CD8-positive, alpha-beta memory T cell (primary cell): ENCODE results near the gene AAR2. TPM values are rescaled to one million over a fixed set of nuclear protein-coding genes. Genes with fewer than 3 reads are reported as not detected.
A peak's percentile ranks its signal among the peaks of the same experiment; 100 is the strongest.

Experiments used
- CTCF ChIA-PET: fragments of 350-600 bp; sonication (Branson Sonifier 250); formaldehyde crosslinking; loops from one replicate; lab custom pipeline; 2021; ENCODE audit warnings: antibody characterized with exemption; lab: Charles Lee
- POLR2A ChIA-PET: fragments of 350-600 bp; sonication (Branson Sonifier 250); formaldehyde crosslinking; loops from one replicate; lab custom pipeline; 2021; ENCODE audit warnings: antibody characterized with exemption; lab: Charles Lee
- DNase-seq, 5 donors: peaks; one replicate each; pipeline versions ENCODE4 v3.0.0 to v3.0.0-alpha.2; 2020 to 2022; ENCODE audit warnings: mixed read lengths in 1 of 5
- H3K27ac ChIP-seq: one replicate; pipeline ENCODE4 v1.7.0; 2013; ENCODE audit warnings: low read depth, mild to moderate bottlenecking, low read length, moderate library complexity
- H3K27me3 ChIP-seq: 2 replicates; pipeline ENCODE4 v1.7.0; 2013; ENCODE audit warnings: low read length, mild to moderate bottlenecking; ENCODE audit not compliant: insufficient read depth, poor library complexity, severe bottlenecking
- H3K36me3 ChIP-seq: 2 replicates; pipeline ENCODE4 v1.7.0; 2013; ENCODE audit warnings: mild to moderate bottlenecking, low read length, moderate library complexity; ENCODE audit not compliant: insufficient read depth
- H3K4me1 ChIP-seq: 2 replicates; pipeline ENCODE4 v1.7.0; 2013; ENCODE audit warnings: mild to moderate bottlenecking, low read length, moderate library complexity; ENCODE audit not compliant: insufficient read depth
- H3K4me3 ChIP-seq: 2 replicates; pipeline ENCODE4 v1.7.0; 2013; ENCODE audit warnings: mild to moderate bottlenecking, low read length
- H3K9me3 ChIP-seq: 2 replicates; pipeline ENCODE4 v1.7.0; 2013; ENCODE audit warnings: mild to moderate bottlenecking, low read length
- H3K27ac Mint-ChIP-seq, 8 donors: one replicate each; pipeline ENCODE4 v1.8.0; 2020 to 2021; ENCODE audit warnings: mixed read lengths in 8 of 8, mild to moderate bottlenecking in 6 of 8, inconsistent platforms in 3 of 8, moderate library complexity in 3 of 8
- H3K27me3 Mint-ChIP-seq, 2 donors: one replicate each; pipeline ENCODE4 v1.8.0; 2020 to 2021; ENCODE audit warnings: mixed read lengths in 2 of 2, mild to moderate bottlenecking in 1 of 2, moderate library complexity in 1 of 2
- H3K36me3 Mint-ChIP-seq, 3 donors: one replicate each; pipeline ENCODE4 v1.8.0; 2020 to 2021; ENCODE audit warnings: mixed read lengths in 3 of 3, inconsistent platforms in 1 of 3, mild to moderate bottlenecking in 1 of 3
- H3K4me1 Mint-ChIP-seq, 3 donors: one replicate each; pipeline ENCODE4 v1.8.0; 2020 to 2021; ENCODE audit warnings: mixed read lengths in 3 of 3, inconsistent platforms in 1 of 3, mild to moderate bottlenecking in 1 of 3
- H3K4me3 Mint-ChIP-seq, 7 donors: one replicate each; pipeline ENCODE4 v1.8.0; 2020 to 2021; ENCODE audit warnings: mixed read lengths in 7 of 7, mild to moderate bottlenecking in 6 of 7, moderate library complexity in 4 of 7, inconsistent platforms in 2 of 7
- H3K9me3 Mint-ChIP-seq, 5 donors: one replicate each; pipeline ENCODE4 v1.8.0; 2020 to 2022; ENCODE audit warnings: mixed read lengths in 5 of 5, mild to moderate bottlenecking in 3 of 5, moderate library complexity in 2 of 5, inconsistent platforms in 1 of 5
- polyA plus RNA-seq: library from polyadenylated mRNA; unstranded; fragments of 300-500 nt; fragmentation: Illumina TruSeq; gene quantifications from one replicate; pipeline ENCODE4 v1.2.3, GENCODE V29; 2021
- total RNA-seq, 2 experiments: library from RNA; stranded (reverse); gene quantifications; one replicate each; pipeline ENCODE4 v1.2.3, GENCODE V29; 2021

The AAR2 gene
- total and polyA plus RNA-seq, 3 experiments from 2014 or later, result 32.1 to 38.2 (median 32.7) TPM

GRCh38 chr20:36213362-36213761 is 22.9 kb upstream of the AAR2 start:
- no peaks in the 10 kb centered on the region for H3K36me3 ChIP-seq
- H3K27me3 Mint-ChIP-seq, result peaks cover 5 to 26% of the 10 kb centered on the region in 2 donors
- ChIA-PET CTCF (interaction anchor here (1.0 to 2.0 kb wide), 2 partner anchors 11 to 226 kb away, joined by 3 to 10 read pairs; no protein-coding TSS in a partner anchor), POLR2A (no interaction called here)
- no peaks in the 10 kb centered on the region for H3K27me3 ChIP-seq
- no peaks in the 10 kb centered on the region for H3K4me1 Mint-ChIP-seq
- no peak overlapping the region for H3K4me3 Mint-ChIP-seq
- peaks cover 0 to 1% (median 0%) of the 10 kb centered on the region in 3 donors for H3K36me3 Mint-ChIP-seq
- no peak overlapping the region for H3K27ac ChIP-seq
- no peaks in the 10 kb centered on the region for H3K9me3 ChIP-seq
- no peaks in the 10 kb centered on the region for H3K9me3 Mint-ChIP-seq
- DNase-seq, result no peak
- H3K4me1 ChIP-seq, result no peaks in the 10 kb centered on the region
- no peak overlapping the region for H3K4me3 ChIP-seq
- no peak overlapping the region for H3K27ac Mint-ChIP-seq

- DNase-seq, result no peak
- no peak overlapping the region for H3K4me3 Mint-ChIP-seq
- Histone ChIP-seq H3K27ac (no peak overlapping the region), H3K9me3 (no peaks in the 10 kb centered on the region), H3K4me1 (no peaks in the 10 kb centered on the region), H3K27me3 (no peaks in the 10 kb centered on the region), H3K4me3 (no peak overlapping the region), H3K36me3 (no peaks in the 10 kb centered on the region)
- H3K27ac Mint-ChIP-seq, result peak overlapping the region in 1 of 8 donors; percentile 71
- CTCF ChIA-PET, result interaction anchor here (1.1 to 2.0 kb wide), 2 partner anchors 12 to 594 kb away, joined by 4 to 10 read pairs; no protein-coding TSS in a partner anchor
- no peaks in the 10 kb centered on the region for H3K36me3 Mint-ChIP-seq
- POLR2A ChIA-PET, result no interaction called here
- no peaks in the 10 kb centered on the region for H3K4me1 Mint-ChIP-seq
- peaks cover 5 to 19% of the 10 kb centered on the region in 2 donors for H3K27me3 Mint-ChIP-seq
- no peaks in the 10 kb centered on the region for H3K9me3 Mint-ChIP-seq
Observed at GRCh38 chr20:36214684-36215256, 21.5 kb upstream of the AAR2 start.

DNA sequence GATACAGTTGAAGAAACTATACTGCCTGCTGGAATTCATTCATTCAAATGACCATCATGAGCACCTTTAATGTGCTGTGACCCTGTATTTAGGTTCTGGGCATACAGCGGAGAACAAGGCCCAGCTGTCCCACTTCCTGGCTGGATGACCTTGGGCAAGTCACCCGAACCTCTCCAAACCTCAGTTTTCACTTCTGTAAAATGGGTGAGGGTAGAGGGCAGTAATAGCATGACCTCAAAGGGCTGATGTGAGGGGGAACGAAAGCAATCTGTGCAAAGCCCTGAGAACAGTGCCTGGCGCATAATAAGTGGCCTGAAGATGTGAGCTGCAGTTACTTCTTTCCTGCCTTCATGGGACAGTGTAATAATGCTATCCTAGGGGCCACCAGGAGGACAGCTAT is 20.5 kb upstream of the AAR2 start:
- Mint-ChIP-seq H3K4me1 (no peaks in the 10 kb centered on the region), H3K9me3 (no peaks in the 10 kb centered on the region), H3K27me3 (peaks cover 1 to 12% of the 10 kb centered on the region in 2 donors), H3K27ac (peak overlapping the region in 1 of 8 donors; percentile 2), H3K4me3 (no peak overlapping the region), H3K36me3 (no peaks in the 10 kb centered on the region)
- H3K27ac ChIP-seq, result no peak overlapping the region
- no peaks in the 10 kb centered on the region for H3K4me1 ChIP-seq
- POLR2A ChIA-PET, result no interaction called here
- no peaks in the 10 kb centered on the region for H3K36me3 ChIP-seq
- H3K27me3 ChIP-seq, result no peaks in the 10 kb centered on the region
- no peak for DNase-seq
- no peak overlapping the region for H3K4me3 ChIP-seq
- no peaks in the 10 kb centered on the region for H3K9me3 ChIP-seq
- CTCF ChIA-PET, result interaction anchor here (0.8 kb wide), 1 partner anchor 930 kb away, joined by 3 read pairs; no protein-coding TSS in a partner anchor

DNA sequence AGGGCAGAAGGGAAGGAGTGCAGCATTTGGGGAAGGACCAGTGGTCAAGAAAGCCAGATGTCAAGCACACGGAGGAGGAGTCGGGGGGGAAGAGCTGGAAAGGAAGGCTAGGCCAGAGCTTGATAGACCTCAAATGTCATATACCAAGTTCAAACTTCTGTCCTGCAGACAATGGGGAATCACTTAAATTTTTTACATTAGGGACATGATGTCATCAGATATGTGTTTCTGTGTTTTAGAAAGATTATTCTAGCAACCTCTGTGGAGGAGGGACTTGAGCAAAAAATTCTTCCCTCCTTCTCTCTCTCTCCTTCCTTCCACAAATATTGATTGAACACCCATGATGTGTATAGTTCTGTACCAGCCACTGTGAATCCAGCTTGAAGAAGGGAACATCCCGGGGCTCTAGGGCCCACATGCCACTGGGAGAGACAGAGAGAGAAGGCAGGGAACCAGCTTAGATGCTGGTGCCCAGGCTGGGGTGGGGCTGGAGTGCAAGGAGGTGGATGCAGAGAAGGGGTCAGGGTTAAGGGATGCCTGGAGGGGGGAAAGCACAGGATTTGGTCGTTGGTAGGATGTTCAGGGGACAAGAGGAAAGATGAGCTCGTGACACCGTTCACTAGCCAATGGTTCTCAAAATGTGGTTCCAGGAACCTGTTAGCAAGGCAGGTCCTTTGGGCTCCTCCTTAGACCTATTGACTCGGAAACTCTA is 19.8 kb upstream of the AAR2 start:
- Histone ChIP-seq H3K27me3 (no peaks in the 10 kb centered on the region), H3K36me3 (no peaks in the 10 kb centered on the region), H3K4me1 (no peaks in the 10 kb centered on the region), H3K27ac (no peak overlapping the region), H3K9me3 (no peaks in the 10 kb centered on the region), H3K4me3 (no peak overlapping the region)
- H3K4me1 Mint-ChIP-seq, result no peaks in the 10 kb centered on the region
- H3K4me3 Mint-ChIP-seq, result no peak overlapping the region
- CTCF ChIA-PET, result interaction anchor here (0.8 to 0.9 kb wide), 2 partner anchors 14 to 930 kb away, joined by 3 read pairs; no protein-coding TSS in a partner anchor
- H3K27ac Mint-ChIP-seq, result peak overlapping the region in 1 of 8 donors; percentile 2
- H3K36me3 Mint-ChIP-seq, result no peaks in the 10 kb centered on the region
- DNase-seq, result no peak
- peaks cover 1 to 8% of the 10 kb centered on the region in 2 donors for H3K27me3 Mint-ChIP-seq
- POLR2A ChIA-PET, result no interaction called here
- no peaks in the 10 kb centered on the region for H3K9me3 Mint-ChIP-seq

GRCh38 chr20:36217226-36217625 is 19.1 kb upstream of the AAR2 start:
- H3K27me3 ChIP-seq, result no peaks in the 10 kb centered on the region
- H3K9me3 ChIP-seq, result no peaks in the 10 kb centered on the region
- no peaks in the 10 kb centered on the region for H3K36me3 ChIP-seq
- no peaks in the 10 kb centered on the region for H3K36me3 Mint-ChIP-seq
- H3K4me1 Mint-ChIP-seq, result no peaks in the 10 kb centered on the region
- no peak overlapping the region for H3K27ac ChIP-seq
- no peak overlapping the region for H3K4me3 Mint-ChIP-seq
- ChIA-PET POLR2A (no interaction called here), CTCF (interaction anchor here (0.9 kb wide), 1 partner anchor 15 kb away, joined by 3 read pairs; no protein-coding TSS in a partner anchor)
- no peak overlapping the region for H3K27ac Mint-ChIP-seq
- H3K9me3 Mint-ChIP-seq, result no peaks in the 10 kb centered on the region
- DNase-seq, result no peak
- H3K4me3 ChIP-seq, result no peak overlapping the region
- H3K4me1 ChIP-seq, result no peaks in the 10 kb centered on the region
- peaks cover 1 to 8% of the 10 kb centered on the region in 2 donors for H3K27me3 Mint-ChIP-seq

DNA sequence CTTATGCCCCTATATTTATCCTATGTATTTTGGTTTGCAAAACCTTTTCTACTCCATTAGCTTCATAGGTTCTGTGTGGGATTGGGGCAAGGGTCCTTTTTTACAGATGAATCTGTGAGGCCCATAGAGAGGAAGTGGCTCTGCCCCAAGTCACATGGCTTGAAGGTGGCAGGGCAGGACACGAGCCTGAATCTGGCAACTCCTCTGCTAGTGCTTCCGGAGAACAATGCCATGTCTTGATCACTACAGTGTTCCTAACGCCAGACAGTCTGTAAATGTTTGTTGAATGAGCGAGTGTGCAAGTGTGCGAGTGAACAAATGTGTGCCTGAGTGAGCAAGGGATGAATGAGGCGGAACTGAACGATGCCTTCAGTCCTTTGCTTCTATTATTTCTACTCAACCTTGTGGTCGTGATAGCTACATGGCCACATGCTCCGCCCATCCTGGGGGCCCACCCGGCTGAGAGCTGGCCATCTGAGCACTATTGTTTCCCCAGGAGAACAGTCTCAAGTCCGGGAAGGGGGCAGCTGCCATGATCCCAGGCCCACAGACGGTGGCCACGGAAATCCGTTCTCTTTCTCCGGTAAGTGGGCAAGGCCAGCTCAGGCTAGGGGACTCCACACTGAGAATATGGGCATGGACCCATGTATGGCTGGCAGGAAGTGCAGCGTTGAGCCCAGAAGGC is 17.8 kb upstream of the AAR2 start:
- CTCF ChIA-PET, result no interaction called here
- no peak overlapping the region for H3K27ac Mint-ChIP-seq
- DNase-seq, result no peak

DNA sequence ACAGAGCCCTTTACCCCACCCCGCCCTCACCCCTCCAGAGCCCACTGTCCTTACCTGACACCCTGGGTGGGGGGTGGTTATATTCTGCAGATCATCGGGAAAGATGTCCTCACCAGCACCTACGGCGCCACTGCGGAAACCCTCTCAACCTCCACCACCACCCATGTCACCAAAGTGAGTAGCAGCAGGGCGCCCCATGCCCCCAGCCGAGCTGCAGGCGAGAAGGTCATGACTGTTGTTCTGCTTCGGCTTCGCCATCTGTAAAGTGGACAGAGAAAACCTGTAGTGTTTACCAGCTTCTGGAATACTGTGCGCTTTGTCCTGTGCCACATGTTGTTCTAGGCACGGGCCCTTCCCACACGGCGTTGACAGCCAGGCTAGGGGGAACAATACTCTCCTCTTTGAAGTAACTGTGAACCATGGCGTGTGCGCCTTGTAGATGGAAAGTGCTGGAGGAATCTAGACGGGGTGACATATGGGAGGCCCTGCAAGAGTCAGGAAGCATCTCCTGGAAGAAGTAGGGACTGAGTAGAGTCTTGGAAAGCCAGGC is 16.5 kb upstream of the AAR2 start:
- peaks cover 1 to 8% of the 10 kb centered on the region in 2 donors for H3K27me3 Mint-ChIP-seq
- Histone ChIP-seq H3K4me3 (no peak overlapping the region), H3K4me1 (no peaks in the 10 kb centered on the region), H3K36me3 (no peaks in the 10 kb centered on the region), H3K27ac (no peak overlapping the region), H3K27me3 (no peaks in the 10 kb centered on the region), H3K9me3 (no peaks in the 10 kb centered on the region)
- ChIA-PET POLR2A (no interaction called here), CTCF (no interaction called here)
- no peak for DNase-seq
- H3K4me3 Mint-ChIP-seq, result peak overlapping the region in 1 of 7 donors; percentile 29
- H3K4me1 Mint-ChIP-seq, result no peaks in the 10 kb centered on the region
- peak overlapping the region in 1 of 8 donors; percentile 73 for H3K27ac Mint-ChIP-seq
- no peaks in the 10 kb centered on the region for H3K9me3 Mint-ChIP-seq
- H3K36me3 Mint-ChIP-seq, result no peaks in the 10 kb centered on the region

More for the DNA sequence above, 17.8 kb upstream of the AAR2 start:
- Histone ChIP-seq H3K4me1 (no peaks in the 10 kb centered on the region), H3K4me3 (no peak overlapping the region), H3K9me3 (no peaks in the 10 kb centered on the region), H3K27ac (no peak overlapping the region), H3K36me3 (no peaks in the 10 kb centered on the region), H3K27me3 (no peaks in the 10 kb centered on the region)
- H3K36me3 Mint-ChIP-seq, result no peaks in the 10 kb centered on the region
- H3K4me1 Mint-ChIP-seq, result no peaks in the 10 kb centered on the region
- POLR2A ChIA-PET, result no interaction called here
- H3K27me3 Mint-ChIP-seq, result peaks cover 1 to 8% of the 10 kb centered on the region in 2 donors
- no peaks in the 10 kb centered on the region for H3K9me3 Mint-ChIP-seq
- H3K4me3 Mint-ChIP-seq, result no peak overlapping the region
